Neural progenitor cell (in vitro differentiated cells): Measurements from ENCODE around the gene CLDN34.

Experiments
- CTCF ChIP-seq: fragments of 200-600 bp; sonication (generic); IDR thresholded peaks from 2 replicates; pipeline ENCODE4 v1.5.1; 2017; ENCODE audit warnings: antibody characterized with exemption, mild to moderate bottlenecking
- EZH2 ChIP-seq: fragments of 200-600 bp; sonication (generic); IDR thresholded peaks from 2 replicates; pipeline ENCODE4 v1.6.1; 2017; ENCODE audit warnings: antibody characterized with exemption, mild to moderate bottlenecking, moderate library complexity
- EZH2phosphoT487 ChIP-seq: fragments of 200-600 bp; sonication (generic); IDR thresholded peaks from 2 replicates; pipeline ENCODE4 v1.6.1; 2017; ENCODE audit warnings: antibody characterized with exemption

GRCh38 chrX:9923357-9923756, 43.8 kb upstream of the CLDN34 start:
- TF ChIP-seq CTCF: no peak
- TF ChIP-seq EZH2: no peak
- no peak for TF ChIP-seq EZH2phosphoT487
